NB4 (cell line): ENCODE data around the gene CPEB4.

Experiments used
- DNase-seq: peaks from one replicate; pipeline ENCODE4 v3.0.0; 2010; ENCODE audit warnings: low read depth
- H3K4me3 ChIP-seq: one replicate; pipeline ENCODE4 v1.5.1; 2011; ENCODE audit warnings: mild to moderate bottlenecking, low read depth, low read length, moderate library complexity
- MYC ChIP-seq: IDR thresholded peaks from 2 replicates; pipeline ENCODE4 v1.6.1; 2011; ENCODE audit warnings: low read depth, low read length
- POLR2A ChIP-seq: IDR thresholded peaks from 2 replicates; pipeline ENCODE4 v1.6.1; 2011; ENCODE audit warnings: mild to moderate bottlenecking; ENCODE audit not compliant: insufficient read length; ENCODE audit errors: extremely low read depth
- TF ChIP-seq, protein P1 (sequence below): IDR thresholded peaks from 2 replicates; pipeline ENCODE4 v1.6.1; 2011; ENCODE audit warnings: low read depth, low read length
- TF ChIP-seq, protein P2 (sequence below): IDR thresholded peaks from one replicate; pipeline ENCODE4 v1.5.1; 2012; ENCODE audit warnings: low read depth, low read length

Gene CPEB4

DNA sequence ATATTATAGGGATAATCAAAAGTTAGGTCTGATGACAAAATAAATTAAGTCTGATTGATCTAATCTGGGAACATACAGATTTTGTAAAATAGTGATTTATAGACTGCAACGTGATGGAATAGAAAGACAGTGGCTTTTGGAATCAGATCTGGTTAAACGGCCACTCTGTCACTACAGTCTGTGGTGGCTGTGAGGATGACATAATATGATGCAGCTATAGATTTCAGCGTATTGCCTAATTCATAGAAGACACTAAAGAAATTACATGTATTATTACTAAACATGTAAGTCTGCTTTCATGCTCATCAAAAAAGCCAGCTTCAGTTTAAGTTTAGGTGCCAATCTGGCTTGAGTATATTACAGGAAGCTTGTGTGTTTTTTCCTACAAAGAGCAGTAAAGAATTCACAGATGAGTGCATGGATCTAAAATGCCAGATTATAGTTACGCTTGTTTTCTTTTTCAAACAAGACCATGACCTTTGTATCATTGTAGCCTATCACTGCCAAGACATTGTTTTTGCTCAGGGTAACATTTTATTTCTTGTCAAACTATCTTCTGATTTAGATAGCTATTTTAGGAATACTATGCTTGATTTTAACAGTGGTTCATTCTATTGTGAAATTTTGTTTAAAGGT is 25.7 kb downstream of the CPEB4 start:
- no peak overlapping the region for H3K4me3 ChIP-seq
- TF ChIP-seq, protein P1, sequence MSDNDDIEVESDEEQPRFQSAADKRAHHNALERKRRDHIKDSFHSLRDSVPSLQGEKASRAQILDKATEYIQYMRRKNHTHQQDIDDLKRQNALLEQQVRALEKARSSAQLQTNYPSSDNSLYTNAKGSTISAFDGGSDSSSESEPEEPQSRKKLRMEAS, result no peak
- TF ChIP-seq, protein P2, sequence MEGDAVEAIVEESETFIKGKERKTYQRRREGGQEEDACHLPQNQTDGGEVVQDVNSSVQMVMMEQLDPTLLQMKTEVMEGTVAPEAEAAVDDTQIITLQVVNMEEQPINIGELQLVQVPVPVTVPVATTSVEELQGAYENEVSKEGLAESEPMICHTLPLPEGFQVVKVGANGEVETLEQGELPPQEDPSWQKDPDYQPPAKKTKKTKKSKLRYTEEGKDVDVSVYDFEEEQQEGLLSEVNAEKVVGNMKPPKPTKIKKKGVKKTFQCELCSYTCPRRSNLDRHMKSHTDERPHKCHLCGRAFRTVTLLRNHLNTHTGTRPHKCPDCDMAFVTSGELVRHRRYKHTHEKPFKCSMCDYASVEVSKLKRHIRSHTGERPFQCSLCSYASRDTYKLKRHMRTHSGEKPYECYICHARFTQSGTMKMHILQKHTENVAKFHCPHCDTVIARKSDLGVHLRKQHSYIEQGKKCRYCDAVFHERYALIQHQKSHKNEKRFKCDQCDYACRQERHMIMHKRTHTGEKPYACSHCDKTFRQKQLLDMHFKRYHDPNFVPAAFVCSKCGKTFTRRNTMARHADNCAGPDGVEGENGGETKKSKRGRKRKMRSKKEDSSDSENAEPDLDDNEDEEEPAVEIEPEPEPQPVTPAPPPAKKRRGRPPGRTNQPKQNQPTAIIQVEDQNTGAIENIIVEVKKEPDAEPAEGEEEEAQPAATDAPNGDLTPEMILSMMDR, result no peak
- TF ChIP-seq POLR2A (no peak), MYC (no peak)
- peak; percentile 63 for DNase-seq

DNA sequence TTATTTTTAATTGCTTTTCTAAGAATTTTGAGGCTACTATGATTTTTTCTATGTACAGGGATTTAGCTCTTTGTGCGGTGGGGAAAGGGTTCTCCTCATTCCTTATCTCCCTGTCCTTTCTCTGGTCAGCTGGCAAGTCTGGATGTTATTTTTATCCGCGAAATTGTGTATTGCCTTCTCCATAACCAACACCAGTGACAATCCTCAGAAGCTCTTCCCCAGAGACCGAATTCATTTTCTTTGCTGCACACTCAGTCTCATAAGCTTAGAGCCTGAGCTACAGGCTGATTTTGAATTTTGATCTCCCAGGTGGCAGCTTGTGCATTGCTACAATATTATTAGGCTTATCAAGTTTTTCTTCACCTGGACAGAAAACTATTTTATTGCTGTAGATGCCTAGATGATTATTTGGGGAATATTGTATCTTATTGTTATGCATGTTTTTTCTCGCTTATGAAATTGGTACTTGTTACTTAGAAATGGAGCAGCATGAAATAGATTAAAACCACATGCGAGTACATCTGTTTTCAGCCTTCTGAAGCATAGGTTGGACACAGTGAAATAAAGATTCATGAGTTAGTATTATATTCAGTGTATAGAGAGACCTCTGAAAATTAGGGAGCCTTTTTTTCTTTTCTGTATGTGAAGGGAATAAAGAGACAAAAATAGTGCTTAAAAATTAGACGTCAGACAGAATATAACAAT is 27.3 kb downstream of the CPEB4 start:
- no peak for DNase-seq
- TF ChIP-seq, protein P2, result no peak
- no peak for TF ChIP-seq POLR2A
- TF ChIP-seq MYC, result no peak
- TF ChIP-seq, protein P1, result no peak
- H3K4me3 ChIP-seq, result no peak overlapping the region

DNA sequence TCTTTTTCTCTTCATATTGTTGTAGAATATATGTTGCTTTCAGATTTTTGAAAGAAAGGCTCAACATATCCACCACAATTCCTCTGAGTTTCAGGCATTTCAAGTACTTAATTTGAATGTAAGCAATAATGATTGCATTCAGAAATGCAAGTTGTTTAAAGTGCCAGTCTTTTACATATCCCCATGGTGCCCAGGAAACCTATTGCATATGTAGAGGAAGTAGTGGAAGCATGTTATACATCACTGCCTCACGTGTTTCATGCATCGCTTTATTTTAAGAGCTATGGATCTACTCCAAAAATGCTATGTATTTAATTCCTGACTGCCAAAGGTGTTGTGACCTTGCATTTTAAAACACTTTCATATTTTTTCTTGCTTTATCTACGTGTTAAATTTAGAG is 28.1 kb downstream of the CPEB4 start:
- TF ChIP-seq, protein P2, result no peak
- TF ChIP-seq POLR2A, result no peak
- TF ChIP-seq MYC, result no peak
- TF ChIP-seq, protein P1, result peak; percentile 25; the same call in 1 of the 2 replicates

DNA sequence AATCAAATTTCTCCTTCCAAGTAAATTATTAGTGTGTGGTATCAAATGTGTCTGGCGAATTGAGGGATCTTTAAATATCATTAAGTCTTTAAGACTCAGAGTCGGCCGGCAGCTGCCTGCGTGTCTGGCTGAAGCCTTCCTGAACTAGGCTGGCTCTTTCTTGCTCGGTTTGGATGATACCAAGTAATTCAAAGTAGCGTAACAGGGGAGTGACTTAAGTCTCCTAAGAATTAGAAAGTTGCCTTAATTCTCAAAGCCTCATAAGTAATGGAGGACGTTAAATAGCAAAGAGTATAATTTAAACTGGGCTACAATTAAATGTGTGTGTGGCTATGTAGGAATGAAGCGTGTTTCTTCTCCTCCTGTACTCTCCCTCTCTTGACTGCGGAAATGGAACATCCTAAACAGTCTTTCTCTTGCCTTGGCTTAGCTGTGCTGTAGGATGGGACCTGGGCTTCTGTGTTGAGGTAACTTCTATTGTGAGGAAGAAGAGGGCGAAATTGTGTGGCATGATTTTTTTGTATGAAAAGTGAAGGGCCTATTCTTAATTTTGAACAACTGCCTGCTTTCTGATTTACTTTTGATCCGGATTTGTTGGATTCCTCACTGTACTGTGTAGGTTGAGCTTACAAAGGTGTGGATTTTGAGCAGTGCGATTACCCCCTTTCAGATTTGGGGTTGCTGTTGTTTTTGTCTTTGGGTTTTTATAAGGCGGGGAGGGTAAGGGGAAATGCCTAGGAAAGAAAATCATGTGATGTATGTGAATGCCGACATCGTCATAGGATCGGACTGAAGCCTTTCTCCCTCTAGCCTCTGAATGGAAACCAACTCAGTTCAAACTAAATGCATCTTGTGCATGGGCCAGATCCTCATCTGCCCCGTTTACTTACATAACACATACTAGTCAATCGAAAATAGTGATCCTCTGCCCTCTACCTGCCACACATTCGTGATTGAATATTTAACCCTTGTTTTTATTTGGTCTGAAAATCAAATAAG is 29.9 kb downstream of the CPEB4 start:
- peak; percentile 87 for DNase-seq
- TF ChIP-seq MYC (no peak), POLR2A (peak; percentile 88)
- TF ChIP-seq, protein P2, result no peak
- TF ChIP-seq, protein P1, result 0 out of 2 replicates have a peak, but pooled peaks have one; percentile 10
- peak overlapping the region; percentile 73 for H3K4me3 ChIP-seq

More for the DNA sequence above, 28.1 kb downstream of the CPEB4 start:
- no peak overlapping the region for H3K4me3 ChIP-seq
- peak; percentile 20 for DNase-seq

DNA sequence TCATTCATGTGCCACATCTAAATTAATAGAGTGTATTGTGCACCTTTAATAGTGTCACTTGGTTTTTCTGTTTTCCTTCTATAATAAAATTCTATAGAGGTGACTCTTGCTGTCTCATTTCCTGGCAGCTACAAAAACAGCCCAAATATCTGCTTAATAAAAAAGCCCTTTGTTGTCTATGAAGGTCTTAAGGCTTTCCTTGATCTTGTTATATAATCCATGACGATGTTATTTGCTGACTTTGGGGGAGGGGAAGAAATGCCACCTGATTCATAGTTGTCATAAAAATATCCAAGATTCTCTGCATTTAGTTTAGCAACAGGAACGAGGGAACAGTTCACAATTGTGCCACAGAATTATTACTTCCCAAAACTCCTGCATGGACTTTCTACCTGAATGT is 31.3 kb downstream of the CPEB4 start:
- no peak for DNase-seq
- H3K4me3 ChIP-seq, result no peak overlapping the region
- TF ChIP-seq, protein P1, result no peak
- no peak for TF ChIP-seq MYC
- TF ChIP-seq, protein P2, result no peak
- TF ChIP-seq POLR2A, result no peak
